OCI-LY3 (cell line): ENCODE data around the gene MYO16.

Source experiments
- H2AFZ ChIP-seq: fragments of 200-600, 300-600 bp; shearing (Covaris generic); 2 replicates; pipeline ENCODE4 v1.6.0; 2014; ENCODE audit warnings: antibody characterized with exemption, low read depth, low read length
- H3K27ac ChIP-seq: fragments of 200-600, 300-600 bp; sonication (generic); 2 replicates; pipeline ENCODE4 v1.5.1; 2014; ENCODE audit warnings: mild to moderate bottlenecking, low read length, moderate library complexity, mixed read lengths
- H3K27me3 ChIP-seq: fragments of 200-600, 300-600 bp; sonication (generic); 2 replicates; pipeline ENCODE4 v1.6.1; 2014; ENCODE audit warnings: low read depth, low read length, mixed read lengths
- H3K36me3 ChIP-seq: fragments of 200-600, 300-600 bp; sonication (generic); replicated peaks from 2 replicates; pipeline ENCODE3; 2014; ENCODE audit warnings: low read depth, low read length, mixed read lengths
- H3K4me1 ChIP-seq: fragments of 300-600, 200-600 bp; sonication (generic); 2 replicates; pipeline ENCODE4 v1.6.1; 2014; ENCODE audit warnings: low read length, mixed read lengths
- H3K4me2 ChIP-seq: fragments of 200-600, 300-600 bp; sonication (generic); 2 replicates; pipeline ENCODE4 v1.6.1; 2014; ENCODE audit warnings: low read length, mixed read lengths
- H3K4me3 ChIP-seq: fragments of 300-600, 200-600 bp; sonication (generic); 2 replicates; pipeline ENCODE4 v1.5.1; 2014; ENCODE audit warnings: antibody characterized with exemption, mild to moderate bottlenecking, low read length, moderate library complexity
- H3K79me2 ChIP-seq: fragments of 300-600, 200-600 bp; shearing (Covaris generic); 2 replicates; pipeline ENCODE4 v1.6.1; 2014; ENCODE audit warnings: mild to moderate bottlenecking, low read length, mixed read lengths
- H3K9ac ChIP-seq: fragments of 300-600, 200-600 bp; shearing (Covaris generic); 2 replicates; pipeline ENCODE4 v1.6.0; 2014; ENCODE audit warnings: mild to moderate bottlenecking, low read length, moderate library complexity
- H3K9me3 ChIP-seq: fragments of 200-600, 300-600 bp; shearing (Covaris generic); 2 replicates; pipeline ENCODE4 v1.6.1; 2014; ENCODE audit warnings: low read length, mixed read lengths; ENCODE audit not compliant: insufficient read depth
- H4K20me1 ChIP-seq: fragments of 200-600, 300-600 bp; sonication (generic); 2 replicates; pipeline ENCODE4 v1.6.1; 2016; ENCODE audit warnings: low read length, mixed read lengths; ENCODE audit not compliant: insufficient read depth
- EZH2phosphoT487 ChIP-seq: fragments of 200-600 bp; shearing (Covaris generic); IDR thresholded peaks from 2 replicates; pipeline ENCODE4 v1.6.1; 2018; ENCODE audit warnings: antibody characterized with exemption, mixed run types, low read depth
- TF ChIP-seq, protein P1 (sequence below): fragments of 200-600, 300-600 bp; sonication (generic); IDR thresholded peaks from 2 replicates; pipeline ENCODE4 v1.5.1; 2014; ENCODE audit warnings: antibody characterized with exemption, low read length, low read depth

MYO16 gene

DNA sequence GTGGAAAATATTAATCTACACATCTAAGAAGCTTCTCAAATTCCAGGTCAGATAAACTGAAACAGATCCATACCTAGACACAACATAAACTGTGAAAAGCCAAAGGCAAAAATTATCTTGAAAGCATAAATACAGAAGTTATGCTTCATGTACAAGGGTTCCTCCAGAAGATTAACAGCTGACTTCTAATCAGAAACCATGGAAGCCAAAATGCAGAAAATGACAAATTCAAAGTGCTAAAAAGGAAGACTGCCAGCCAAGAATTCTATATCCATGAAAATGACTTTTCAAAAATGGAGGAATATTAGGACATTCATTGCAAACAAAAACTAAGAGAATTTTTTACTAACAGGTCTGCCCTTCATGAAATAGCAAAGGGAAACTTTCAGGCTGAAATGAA, 72.8 kb downstream of the MYO16 start:
- Histone ChIP-seq H3K4me3 (no peak overlapping the region), H3K27me3 (no peaks in the 10 kb centered on the region), H3K27ac (no peak overlapping the region), H3K4me1 (no peaks in the 10 kb centered on the region), H3K4me2 (no peak overlapping the region), H3K36me3 (no peaks in the 10 kb centered on the region), H3K9me3 (peaks cover 5% of the 10 kb centered on the region; the same call in 1 of the 2 replicates), H3K79me2 (no peaks in the 10 kb centered on the region), H4K20me1 (no peaks in the 10 kb centered on the region), H3K9ac (no peak overlapping the region), H2AFZ (no peak overlapping the region)
- TF ChIP-seq, protein P1, sequence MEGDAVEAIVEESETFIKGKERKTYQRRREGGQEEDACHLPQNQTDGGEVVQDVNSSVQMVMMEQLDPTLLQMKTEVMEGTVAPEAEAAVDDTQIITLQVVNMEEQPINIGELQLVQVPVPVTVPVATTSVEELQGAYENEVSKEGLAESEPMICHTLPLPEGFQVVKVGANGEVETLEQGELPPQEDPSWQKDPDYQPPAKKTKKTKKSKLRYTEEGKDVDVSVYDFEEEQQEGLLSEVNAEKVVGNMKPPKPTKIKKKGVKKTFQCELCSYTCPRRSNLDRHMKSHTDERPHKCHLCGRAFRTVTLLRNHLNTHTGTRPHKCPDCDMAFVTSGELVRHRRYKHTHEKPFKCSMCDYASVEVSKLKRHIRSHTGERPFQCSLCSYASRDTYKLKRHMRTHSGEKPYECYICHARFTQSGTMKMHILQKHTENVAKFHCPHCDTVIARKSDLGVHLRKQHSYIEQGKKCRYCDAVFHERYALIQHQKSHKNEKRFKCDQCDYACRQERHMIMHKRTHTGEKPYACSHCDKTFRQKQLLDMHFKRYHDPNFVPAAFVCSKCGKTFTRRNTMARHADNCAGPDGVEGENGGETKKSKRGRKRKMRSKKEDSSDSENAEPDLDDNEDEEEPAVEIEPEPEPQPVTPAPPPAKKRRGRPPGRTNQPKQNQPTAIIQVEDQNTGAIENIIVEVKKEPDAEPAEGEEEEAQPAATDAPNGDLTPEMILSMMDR: no peak
- no peak for TF ChIP-seq EZH2phosphoT487

DNA sequence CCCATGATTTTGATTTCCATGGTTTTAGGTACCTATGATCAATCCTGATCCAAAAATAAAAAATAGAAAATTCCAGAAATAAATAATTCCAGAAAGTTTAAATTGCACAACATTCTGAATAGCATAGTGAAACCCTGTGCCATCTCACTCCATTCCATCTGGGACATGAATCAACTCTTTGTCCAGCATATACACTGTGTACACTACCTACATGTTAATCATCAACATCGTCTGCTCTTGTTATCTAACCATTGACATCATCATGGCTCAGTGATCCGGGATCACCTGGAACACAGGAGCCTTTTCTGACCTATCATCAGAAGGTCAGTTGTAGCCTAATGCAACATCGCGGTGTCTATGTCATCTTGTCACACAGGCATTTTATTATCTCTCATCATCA, 75.6 kb downstream of the MYO16 start:
- Histone ChIP-seq H3K36me3 (no peaks in the 10 kb centered on the region), H3K4me3 (no peak overlapping the region), H3K27ac (no peak overlapping the region), H3K9ac (no peak overlapping the region), H3K27me3 (no peaks in the 10 kb centered on the region), H3K4me2 (no peak overlapping the region), H3K4me1 (no peaks in the 10 kb centered on the region), H3K9me3 (peaks cover 5% of the 10 kb centered on the region; the same call in 1 of the 2 replicates), H2AFZ (no peak overlapping the region), H4K20me1 (no peaks in the 10 kb centered on the region), H3K79me2 (no peaks in the 10 kb centered on the region)
- TF ChIP-seq, protein P1: no peak
- no peak for TF ChIP-seq EZH2phosphoT487

DNA sequence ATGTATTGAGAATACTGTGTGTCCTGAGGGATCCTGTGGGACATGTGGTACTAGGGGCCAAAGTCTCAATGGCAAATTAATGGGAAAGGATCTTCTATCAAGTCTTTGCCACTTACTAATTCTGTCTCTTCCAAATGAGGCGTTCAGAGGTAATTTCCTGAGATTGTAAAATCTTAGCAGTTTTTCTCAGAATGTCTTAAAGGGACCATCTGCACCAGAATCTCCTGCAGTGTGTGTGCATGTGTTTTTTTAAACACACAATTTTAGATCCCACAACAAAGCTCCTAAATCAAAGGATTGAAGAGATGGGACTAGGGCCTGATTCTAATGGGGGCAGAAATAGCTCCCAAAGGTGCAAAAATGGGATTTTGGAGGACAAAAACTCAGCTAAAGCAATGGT, 78.2 kb downstream of the MYO16 start:
- Histone ChIP-seq H3K9me3 (no peaks in the 10 kb centered on the region), H3K9ac (no peak overlapping the region), H2AFZ (no peak overlapping the region), H4K20me1 (no peaks in the 10 kb centered on the region), H3K36me3 (no peaks in the 10 kb centered on the region), H3K4me2 (no peak overlapping the region), H3K27ac (no peak overlapping the region), H3K27me3 (no peaks in the 10 kb centered on the region), H3K79me2 (no peaks in the 10 kb centered on the region), H3K4me1 (no peaks in the 10 kb centered on the region), H3K4me3 (no peak overlapping the region)
- TF ChIP-seq EZH2phosphoT487: no peak
- TF ChIP-seq, protein P1: no peak

DNA sequence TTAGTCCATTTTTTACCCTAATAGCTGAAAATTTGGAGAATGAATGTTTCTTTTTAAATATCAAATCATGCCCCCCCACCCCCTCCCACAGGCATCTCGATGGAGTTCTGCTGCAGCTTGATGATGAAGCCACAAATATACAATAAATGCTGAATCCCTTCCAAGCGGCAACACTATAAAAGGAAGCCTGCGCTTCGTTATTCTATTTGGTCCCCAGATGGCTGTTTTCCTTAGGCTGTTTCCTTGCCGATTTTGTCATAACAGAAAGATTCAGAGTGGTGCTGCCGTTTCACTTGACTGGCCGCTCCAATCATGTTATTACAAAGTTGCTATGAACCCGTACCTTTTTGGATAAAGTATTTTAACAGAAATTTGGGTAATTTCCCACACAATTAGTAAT, 79.5 kb downstream of the MYO16 start:
- no peak overlapping the region for H3K9ac ChIP-seq
- TF ChIP-seq, protein P1: no peak
- no peak for TF ChIP-seq EZH2phosphoT487
- H3K9me3 ChIP-seq: no peaks in the 10 kb centered on the region
- H3K36me3 ChIP-seq: no peaks in the 10 kb centered on the region
- H3K27ac ChIP-seq: no peak overlapping the region
- no peak overlapping the region for H3K4me2 ChIP-seq
- no peak overlapping the region for H2AFZ ChIP-seq
- H3K4me3 ChIP-seq: no peak overlapping the region
- no peaks in the 10 kb centered on the region for H4K20me1 ChIP-seq
- H3K79me2 ChIP-seq: no peaks in the 10 kb centered on the region
- H3K4me1 ChIP-seq: no peaks in the 10 kb centered on the region
- H3K27me3 ChIP-seq: no peaks in the 10 kb centered on the region
